Measurements from ENCODE around the gene RRBP1.

GRCh38 chr20:17722493-17723300 is 40.7 kb upstream of the RRBP1 start:
- no peak for TF ChIP-seq CTCF (IDR thresholded peaks at IDR 0.05; ENCODE audit: low read length)
- TF ChIP-seq EZH2 (optimal IDR thresholded peaks at IDR 0.05; ENCODE audit: low read depth, low read length), result no peak
